GM23338 (cell line): ENCODE data around the gene SEPTIN11. TPM values are rescaled to one million over a fixed set of nuclear protein-coding genes. Genes with fewer than 3 reads are reported as not detected.

Source experiments
- ATAC-seq: fragments of 200-7000 bp; cut with Tn5 transposase; 3 replicates; pipeline ENCODE4 v1.9.1; 2020
- DNase-seq: peaks from one replicate; pipeline ENCODE4 v3.0.0-alpha.2; 2015; ENCODE audit warnings: low spot score
- H2AFZ ChIP-seq: fragments of 200-600 bp; sonication (generic); 2 replicates; pipeline ENCODE4 v1.8.0; 2016; ENCODE audit warnings: antibody characterized with exemption, mild to moderate bottlenecking, moderate library complexity
- H3F3A ChIP-seq: fragments of 200-600 bp; sonication (generic); replicated peaks from 2 replicates; pipeline ENCODE4 v1.8.0; 2017; ENCODE audit warnings: antibody characterized with exemption, mixed run types, low read depth
- H3K27ac ChIP-seq: fragments of 200-600 bp; sonication (generic); 2 replicates; pipeline ENCODE4 v1.6.1; 2016; ENCODE audit warnings: low read depth
- H3K27me3 ChIP-seq: fragments of 200-600 bp; sonication (generic); 2 replicates; pipeline ENCODE4 v1.8.0; 2016; ENCODE audit warnings: mild to moderate bottlenecking, mixed run types, moderate library complexity; ENCODE audit not compliant: insufficient read depth
- H3K36me3 ChIP-seq: fragments of 200-600 bp; sonication (generic); 2 replicates; pipeline ENCODE4 v1.8.0; 2016; ENCODE audit warnings: mild to moderate bottlenecking; ENCODE audit not compliant: insufficient read depth
- H3K4me1 ChIP-seq: fragments of 200-600 bp; sonication (generic); 2 replicates; pipeline ENCODE4 v1.8.0; 2016; ENCODE audit warnings: mild to moderate bottlenecking, moderate library complexity; ENCODE audit not compliant: insufficient read depth
- H3K4me2 ChIP-seq: fragments of 200-600 bp; sonication (generic); 2 replicates; pipeline ENCODE4 v1.7.1; 2017; ENCODE audit warnings: mixed run types
- H3K4me3 ChIP-seq: fragments of 200-600 bp; sonication (generic); 2 replicates; pipeline ENCODE4 v1.6.1; 2016; ENCODE audit warnings: mixed run types
- H3K79me2 ChIP-seq: fragments of 200-600 bp; sonication (generic); replicated peaks from 2 replicates; pipeline ENCODE4 v1.8.0; 2017; ENCODE audit warnings: mild to moderate bottlenecking; ENCODE audit not compliant: insufficient read depth
- H3K9me2 ChIP-seq: fragments of 200-600 bp; sonication (generic); 2 replicates; pipeline ENCODE4 v1.8.0; 2017; ENCODE audit not compliant: insufficient read depth
- H4K20me1 ChIP-seq: fragments of 200-600 bp; sonication (generic); replicated peaks from 2 replicates; pipeline ENCODE4 v1.8.0; 2017; ENCODE audit warnings: mild to moderate bottlenecking; ENCODE audit not compliant: insufficient read depth
- H3K27ac Mint-ChIP-seq: 2 replicates; pipeline ENCODE4 v1.8.0; 2020; ENCODE audit warnings: inconsistent platforms, mild to moderate bottlenecking, moderate library complexity, mixed read lengths
- H3K27me3 Mint-ChIP-seq: 3 replicates; pipeline ENCODE4 v1.8.0; 2022; ENCODE audit warnings: low read depth, mild to moderate bottlenecking, moderate library complexity, mixed read lengths, inconsistent platforms; ENCODE audit not compliant: insufficient read depth, poor library complexity
- H3K36me3 Mint-ChIP-seq: 3 replicates; pipeline ENCODE4 v1.8.0; 2021; ENCODE audit warnings: low read depth, mild to moderate bottlenecking, inconsistent platforms, moderate library complexity, mixed read lengths
- H3K4me1 Mint-ChIP-seq: 3 replicates; pipeline ENCODE4 v1.8.0; 2020; ENCODE audit warnings: mild to moderate bottlenecking, inconsistent platforms, mixed read lengths
- H3K4me3 Mint-ChIP-seq: 3 replicates; pipeline ENCODE4 v1.8.0; 2021; ENCODE audit warnings: moderate library complexity, mild to moderate bottlenecking, inconsistent platforms, mixed read lengths
- H3K9me3 Mint-ChIP-seq: 3 replicates; pipeline ENCODE4 v1.8.0; 2020; ENCODE audit warnings: moderate library complexity, mild to moderate bottlenecking, inconsistent platforms, mixed read lengths
- CREB1 ChIP-seq: fragments of 250-450 bp; sonication (Bioruptor Pico); IDR thresholded peaks from 2 replicates; pipeline ENCODE4 v1.5.0; 2020; ENCODE audit warnings: low read depth, mild to moderate bottlenecking, moderate library complexity
- CTCF ChIP-seq, 2 experiments: fragments of 200-600 bp in 1 of 2; sonication (generic) in 1 of 2; conservative IDR thresholded peaks; 2 replicates each; pipeline versions ENCODE4 v1.5.1 to v1.6.1; 2016 to 2017; ENCODE audit warnings: antibody characterized with exemption in 2 of 2, low read depth in 2 of 2, mild to moderate bottlenecking in 2 of 2, moderate library complexity in 1 of 2
- ETS1 ChIP-seq: IDR thresholded peaks from 2 replicates; pipeline ENCODE4 v1.6.1; 2016; ENCODE audit warnings: antibody characterized with exemption
- EZH2 ChIP-seq: fragments of 200-600 bp; sonication (generic); IDR thresholded peaks from one replicate; pipeline ENCODE4 v1.8.0; 2017; ENCODE audit warnings: antibody characterized with exemption, mild to moderate bottlenecking, low read depth; ENCODE audit not compliant: unreplicated experiment
- EZH2phosphoT487 ChIP-seq: fragments of 200-600 bp; sonication (generic); IDR thresholded peaks from one replicate; pipeline ENCODE4 v1.8.1; 2018; ENCODE audit warnings: antibody characterized with exemption; ENCODE audit not compliant: unreplicated experiment
- JUNB ChIP-seq: IDR thresholded peaks from one replicate; pipeline ENCODE4 v1.6.1; 2016; ENCODE audit warnings: antibody characterized with exemption; ENCODE audit not compliant: unreplicated experiment
- NANOG ChIP-seq: IDR thresholded peaks from 2 replicates; pipeline ENCODE4 v1.6.1; 2016; ENCODE audit warnings: antibody characterized with exemption, borderline replicate concordance
- POLR2AphosphoS5 ChIP-seq: IDR thresholded peaks from 2 replicates; pipeline ENCODE4 v1.6.1; 2016; ENCODE audit warnings: antibody characterized with exemption, low read depth
- REST ChIP-seq: IDR thresholded peaks from one replicate; pipeline ENCODE4 v1.6.1; 2018; ENCODE audit warnings: antibody characterized with exemption; ENCODE audit not compliant: unreplicated experiment
- STAT1 ChIP-seq: IDR thresholded peaks from one replicate; pipeline ENCODE4 v1.6.1; 2016; ENCODE audit warnings: antibody characterized with exemption; ENCODE audit not compliant: unreplicated experiment
- ZNF114 ChIP-seq: fragments of 250-450 bp; sonication (Bioruptor Pico); IDR thresholded peaks from 2 replicates; pipeline ENCODE4 v1.5.0; 2020; ENCODE audit warnings: mild to moderate bottlenecking, moderate library complexity
- polyA plus RNA-seq: library from polyadenylated mRNA; unstranded; fragments of >200 nt; fragmentation: Nextera tagmentation; extraction: Ambion mirVana; gene quantifications from 2 replicates; pipeline ENCODE4 v1.2.1, GENCODE V29; 2016
- total RNA-seq: library from RNA; depleted of rRNA; stranded (reverse); fragments of >200 nt; shearing (Covaris generic); gene quantifications from 2 replicates; pipeline ENCODE4 v1.2.3, GENCODE V29; 2014

SEPTIN11 gene
- total and polyA plus RNA-seq, 2 experiments from 2014 or later: 80.0 to 81.6 TPM

- H2AFZ ChIP-seq: no peak overlapping the region
- H3K79me2 ChIP-seq: peaks cover 77% of the 10 kb centered on the region
- ATAC-seq (no peak), DNase-seq (no peak)
- Mint-ChIP-seq H3K27me3 (peaks cover 4% of the 10 kb centered on the region), H3K27ac (no peak overlapping the region), H3K4me1 (peaks cover 48% of the 10 kb centered on the region), H3K36me3 (no peaks in the 10 kb centered on the region), H3K4me3 (no peak overlapping the region), H3K9me3 (no peaks in the 10 kb centered on the region)
- no peak overlapping the region for H3K4me3 ChIP-seq
- H3K4me2 ChIP-seq: no peak overlapping the region
- H4K20me1 ChIP-seq: peaks cover 3% of the 10 kb centered on the region; the same call in 1 of the 2 replicates
- no peaks in the 10 kb centered on the region for H3F3A ChIP-seq
- no peaks in the 10 kb centered on the region for H3K36me3 ChIP-seq
- H3K27me3 ChIP-seq: no peaks in the 10 kb centered on the region
- H3K27ac ChIP-seq: no peak overlapping the region
- H3K9me2 ChIP-seq: no peaks in the 10 kb centered on the region
- H3K4me1 ChIP-seq: peaks cover 26% of the 10 kb centered on the region
- no peak for TF ChIP-seq ETS1
- TF ChIP-seq ZNF114: no peak
- TF ChIP-seq CREB1 (CRISPR knock-in tag): no peak
- TF ChIP-seq CTCF (conservative IDR thresholded peaks at IDR 0.05; ENCODE audit: low read depth in 2 of 2): no peak
- no peak for TF ChIP-seq REST
- no peak for TF ChIP-seq EZH2phosphoT487
- no peak for TF ChIP-seq POLR2AphosphoS5
- TF ChIP-seq STAT1: no peak
- no peak for TF ChIP-seq EZH2
These were observed 29.7 kb downstream of the SEPTIN11 start for GRCh38 chr4:76979236-76979635.

GRCh38 chr4:76980261-76980660 is 30.7 kb downstream of the SEPTIN11 start:
- Histone ChIP-seq H2AFZ (no peak overlapping the region), H3K36me3 (no peaks in the 10 kb centered on the region), H3K27ac (no peak overlapping the region), H3K79me2 (peaks cover 80% of the 10 kb centered on the region), H4K20me1 (peaks cover 3% of the 10 kb centered on the region; the same call in 1 of the 2 replicates), H3K9me2 (no peaks in the 10 kb centered on the region), H3K4me2 (no peak overlapping the region), H3K4me1 (peaks cover 32% of the 10 kb centered on the region), H3F3A (no peaks in the 10 kb centered on the region), H3K4me3 (no peak overlapping the region), H3K27me3 (no peaks in the 10 kb centered on the region)
- Mint-ChIP-seq H3K4me3 (no peak overlapping the region), H3K4me1 (peaks cover 58% of the 10 kb centered on the region), H3K27me3 (peaks cover 4% of the 10 kb centered on the region), H3K36me3 (no peaks in the 10 kb centered on the region), H3K27ac (no peak overlapping the region), H3K9me3 (no peaks in the 10 kb centered on the region)
- ATAC-seq: no peak
- TF ChIP-seq EZH2: no peak
- TF ChIP-seq NANOG: no peak
- no peak for TF ChIP-seq POLR2AphosphoS5
- no peak for TF ChIP-seq EZH2phosphoT487
- TF ChIP-seq JUNB: no peak
- no peak for TF ChIP-seq STAT1
- no peak for TF ChIP-seq ZNF114
- TF ChIP-seq CREB1 (CRISPR knock-in tag): no peak
- TF ChIP-seq ETS1: no peak
- DNase-seq: no peak
